GM19452 (cell line): ENCODE data around the gene AHNAK.
"Not testable (repeated sequence)": the region's sequence is repeated elsewhere in the genome, so short reads cannot be mapped to it uniquely, and the experiment has no call there.

Experiments used
- ATAC-seq: cut with Tn5 transposase; IDR thresholded peaks from one replicate; pipeline ENCODE4 v1.9.1; 2021; ENCODE audit not compliant: unreplicated experiment

Gene AHNAK

GRCh38 chr11:62534779-62535545 is 11.6 kb downstream of the AHNAK start:
- no peak for ATAC-seq

GRCh38 chr11:62532096-62532495 is 14.5 kb downstream of the AHNAK start:
- ATAC-seq: no peak

- ATAC-seq: no peak
These were observed 29.8 kb downstream of the AHNAK start for GRCh38 chr11:62516736-62517371.

- ATAC-seq: no peak
These were observed 32.5 kb downstream of the AHNAK start for GRCh38 chr11:62514151-62514550.

GRCh38 chr11:62513626-62514025 is 33.0 kb downstream of the AHNAK start:
- ATAC-seq: no peak

GRCh38 chr11:62512961-62513360 is 33.6 kb downstream of the AHNAK start:
- ATAC-seq: no peak

- no peak for ATAC-seq
These were observed 38.1 kb downstream of the AHNAK start for GRCh38 chr11:62508336-62509058.

GRCh38 chr11:62507125-62507422 is 39.5 kb downstream of the AHNAK start:
- no peak for ATAC-seq

GRCh38 chr11:62506413-62507124 is 40.0 kb downstream of the AHNAK start:
- no peak for ATAC-seq

- no peak for ATAC-seq
These were observed 41.0 kb downstream of the AHNAK start for GRCh38 chr11:62505440-62506091.

- no peak for ATAC-seq
These were observed 41.6 kb downstream of the AHNAK start for GRCh38 chr11:62505059-62505439.

- no peak for ATAC-seq
These were observed 42.2 kb downstream of the AHNAK start for GRCh38 chr11:62504158-62504973.

GRCh38 chr11:62502030-62502730 is 44.4 kb downstream of the AHNAK start:
- no peak for ATAC-seq

GRCh38 chr11:62501432-62501891 is 45.1 kb downstream of the AHNAK start:
- no peak for ATAC-seq

- ATAC-seq: no peak
These were observed 46.0 kb downstream of the AHNAK start for GRCh38 chr11:62500650-62501030.

- no peak for ATAC-seq
These were observed 46.5 kb downstream of the AHNAK start for GRCh38 chr11:62499944-62500649.

GRCh38 chr11:62499311-62499943 is 47.2 kb downstream of the AHNAK start:
- ATAC-seq: not testable (repeated sequence)

GRCh38 chr11:62498492-62499286 is 47.9 kb downstream of the AHNAK start:
- ATAC-seq: no peak
